Coronary artery (tissue), 2 donors: ENCODE measurements around the gene USP34.
"Not testable (repeated sequence)": the region's sequence is repeated elsewhere in the genome, so short reads cannot be mapped to it uniquely, and the experiment has no call there.

Source experiments
- DNase-seq: peaks from one replicate; pipeline ENCODE4 v3.0.0-alpha.2; 2017; ENCODE audit warnings: low spot score
- H3K27ac ChIP-seq, 2 donors: fragments of 200-600 bp; sonication (generic); one replicate each; pipeline ENCODE4 v1.5.1; 2016 to 2019
- H3K4me3 ChIP-seq: fragments of 200-600 bp; sonication (generic); 2 replicates; pipeline ENCODE4 v1.5.1; 2016; ENCODE audit warnings: mild to moderate bottlenecking, moderate library complexity
- CTCF ChIP-seq: fragments of 200-600 bp; sonication (generic); IDR thresholded peaks from one replicate; pipeline ENCODE4 v1.5.1; 2019; ENCODE audit warnings: antibody characterized with exemption

The USP34 gene

GRCh38 chr2:61499060-61499459 is 28.2 kb upstream of the USP34 start:
- no peak overlapping the region for H3K4me3 ChIP-seq
- H3K27ac ChIP-seq, result no peak overlapping the region
- no peak for TF ChIP-seq CTCF
- no peak for DNase-seq

GRCh38 chr2:61493523-61493942 is 22.6 kb upstream of the USP34 start:
- no peak overlapping the region for H3K27ac ChIP-seq

GRCh38 chr2:61492476-61492875 is 21.6 kb upstream of the USP34 start:
- TF ChIP-seq CTCF, result no peak
- no peak overlapping the region for H3K4me3 ChIP-seq
- no peak for DNase-seq
- H3K27ac ChIP-seq, result no peak overlapping the region

More at GRCh38 chr2:61493523-61493942, 22.6 kb upstream of the USP34 start:
- no peak for DNase-seq
- H3K4me3 ChIP-seq, result no peak overlapping the region
- no peak for TF ChIP-seq CTCF

GRCh38 chr2:61485281-61485680 is 14.4 kb upstream of the USP34 start:
- peak; percentile 2 for DNase-seq
- TF ChIP-seq CTCF, result no peak
- no peak overlapping the region for H3K4me3 ChIP-seq
- no peak overlapping the region for H3K27ac ChIP-seq

GRCh38 chr2:61478086-61478485 is 7.2 kb upstream of the USP34 start:
- no peak overlapping the region for H3K27ac ChIP-seq
- no peak overlapping the region for H3K4me3 ChIP-seq
- no peak for DNase-seq
- TF ChIP-seq CTCF, result no peak

GRCh38 chr2:61476929-61477589 is 6.2 kb upstream of the USP34 start:
- not testable (repeated sequence) for H3K4me3 ChIP-seq, DNase-seq, H3K27ac ChIP-seq

GRCh38 chr2:61471905-61472805 is 1.3 kb upstream of the USP34 start:
- Histone ChIP-seq H3K4me3 (peak overlapping the region; percentile 89), H3K27ac (peak overlapping the region; percentile 92 to 99)
- TF ChIP-seq CTCF, result no peak
- DNase-seq, result peak; percentile 14
